GM23248 (cell line): ENCODE measurements around the gene PASD1. TPM values are rescaled to one million over a fixed set of nuclear protein-coding genes. Genes with fewer than 3 reads are reported as not detected.

Experiments used
- DNase-seq: peaks from one replicate; pipeline ENCODE4 v3.0.0-alpha.2; 2015
- H2AFZ ChIP-seq: fragments of 200-600 bp; sonication (generic); 2 replicates; pipeline ENCODE4 v1.6.1; 2016; ENCODE audit warnings: antibody characterized with exemption
- H3F3A ChIP-seq: fragments of 200-600 bp; sonication (generic); 2 replicates; pipeline ENCODE4 v1.6.1; 2016; ENCODE audit warnings: mild to moderate bottlenecking, antibody characterized with exemption, mixed run types; ENCODE audit not compliant: insufficient read depth
- H3K27ac ChIP-seq: fragments of 200-600 bp; sonication (generic); 2 replicates; pipeline ENCODE4 v1.5.1; 2016; ENCODE audit warnings: mild to moderate bottlenecking
- H3K27me3 ChIP-seq: fragments of 200-600 bp; sonication (generic); replicated peaks from 2 replicates; pipeline ENCODE4 v1.6.1; 2016; ENCODE audit warnings: mild to moderate bottlenecking; ENCODE audit not compliant: insufficient read depth
- H3K36me3 ChIP-seq: fragments of 200-600 bp; sonication (generic); 2 replicates; pipeline ENCODE4 v1.6.1; 2016; ENCODE audit warnings: low read depth, mild to moderate bottlenecking
- H3K4me1 ChIP-seq: fragments of 200-600 bp; sonication (generic); 2 replicates; pipeline ENCODE4 v1.6.1; 2016; ENCODE audit warnings: mild to moderate bottlenecking; ENCODE audit not compliant: insufficient read depth
- H3K4me2 ChIP-seq: fragments of 200-600 bp; sonication (generic); one replicate; pipeline ENCODE4 v1.6.1; 2016; ENCODE audit warnings: mild to moderate bottlenecking; ENCODE audit not compliant: unreplicated experiment
- H3K4me3 ChIP-seq: fragments of 200-600 bp; sonication (generic); 2 replicates; pipeline ENCODE4 v1.5.1; 2016; ENCODE audit warnings: mild to moderate bottlenecking
- H3K79me2 ChIP-seq: fragments of 200-600 bp; sonication (generic); 2 replicates; pipeline ENCODE4 v1.6.1; 2016; ENCODE audit warnings: mild to moderate bottlenecking; ENCODE audit not compliant: insufficient read depth
- H3K9ac ChIP-seq: fragments of 200-600 bp; sonication (generic); 2 replicates; pipeline ENCODE4 v1.6.1; 2016; ENCODE audit warnings: mild to moderate bottlenecking
- H3K9me2 ChIP-seq: fragments of 200-600 bp; sonication (generic); 2 replicates; pipeline ENCODE4 v1.6.1; 2016; ENCODE audit warnings: mixed run types, mild to moderate bottlenecking, moderate library complexity; ENCODE audit not compliant: insufficient read depth
- H3K9me3 ChIP-seq: fragments of 200-600 bp; sonication (generic); one replicate; pipeline ENCODE4 v1.6.1; 2017; ENCODE audit warnings: low read depth
- H4K20me1 ChIP-seq: fragments of 200-600 bp; sonication (generic); 2 replicates; pipeline ENCODE4 v1.6.0; 2016; ENCODE audit not compliant: insufficient read depth
- EZH2 ChIP-seq: fragments of 200-600 bp; sonication (generic); IDR thresholded peaks from 2 replicates; pipeline ENCODE4 v1.6.1; 2018; ENCODE audit warnings: antibody characterized with exemption, mild to moderate bottlenecking; ENCODE audit not compliant: insufficient read depth, poor library complexity, severe bottlenecking
- EZH2phosphoT487 ChIP-seq: fragments of 200-600 bp; sonication (generic); IDR thresholded peaks from 2 replicates; pipeline ENCODE4 v1.6.1; 2018; ENCODE audit warnings: antibody characterized with exemption, moderate library complexity, mild to moderate bottlenecking, low read depth; ENCODE audit not compliant: insufficient read depth
- WGBS, 2 experiments: methylation state at CpG; one replicate each; pipeline ENCODE4 v1.1.6; 2015 to 2017; ENCODE audit warnings: low lambda C conversion rate in 2 of 2, low coverage in 1 of 2; ENCODE audit errors: missing lambda C conversion rate in 2 of 2; 5-methylcytosine and 5-hydroxymethylcytosine counted together
- in situ Hi-C: fragments of 300-500 bp; cut with MboI; formaldehyde crosslinking; loops from 2 replicates; pipeline ENCODE4 v1.15.0; 2020
- polyA plus RNA-seq: library from polyadenylated mRNA; unstranded; fragments of >200 nt; fragmentation: Nextera tagmentation; extraction: Ambion mirVana; gene quantifications from 2 replicates; pipeline ENCODE4 v1.2.1, GENCODE V29; 2016
- total RNA-seq: library from RNA; depleted of rRNA; stranded (reverse); fragments of >200 nt; shearing (Covaris generic); gene quantifications from 2 replicates; pipeline ENCODE4 v1.2.3, GENCODE V29; 2014

Gene PASD1
- total and polyA plus RNA-seq, 2 experiments from 2014 or later: not detected

- in situ Hi-C loops: no loop called here
- no peak for TF ChIP-seq EZH2phosphoT487
- TF ChIP-seq EZH2: no peak
- no peaks in the 10 kb centered on the region for H3K79me2 ChIP-seq
- H3K36me3 ChIP-seq: no peaks in the 10 kb centered on the region
- H3K9me2 ChIP-seq: no peaks in the 10 kb centered on the region
- H3K9me3 ChIP-seq: no peaks in the 10 kb centered on the region
- peaks cover 18% of the 10 kb centered on the region for H3K4me1 ChIP-seq
- H3K9ac ChIP-seq: peak overlapping the region; percentile 65
- H3K4me2 ChIP-seq: peak overlapping the region; percentile 83
- H3K27me3 ChIP-seq: no peaks in the 10 kb centered on the region
- H2AFZ ChIP-seq: peak overlapping the region; percentile 71
- WGBS, 2 experiments: 0% methylated on average over 4 of the region's 4 CpGs
- peak overlapping the region; percentile 85 for H3K27ac ChIP-seq
- H4K20me1 ChIP-seq: no peaks in the 10 kb centered on the region
- H3K4me3 ChIP-seq: peak overlapping the region; percentile 65
- DNase-seq: peak; percentile 92
- H3F3A ChIP-seq: 0 out of 2 replicates have a peak, but pooled peaks cover 4% of the 10 kb centered on the region
Observed at GRCh38 chrX:151697522-151697921, 134.0 kb downstream of the PASD1 start.

DNA sequence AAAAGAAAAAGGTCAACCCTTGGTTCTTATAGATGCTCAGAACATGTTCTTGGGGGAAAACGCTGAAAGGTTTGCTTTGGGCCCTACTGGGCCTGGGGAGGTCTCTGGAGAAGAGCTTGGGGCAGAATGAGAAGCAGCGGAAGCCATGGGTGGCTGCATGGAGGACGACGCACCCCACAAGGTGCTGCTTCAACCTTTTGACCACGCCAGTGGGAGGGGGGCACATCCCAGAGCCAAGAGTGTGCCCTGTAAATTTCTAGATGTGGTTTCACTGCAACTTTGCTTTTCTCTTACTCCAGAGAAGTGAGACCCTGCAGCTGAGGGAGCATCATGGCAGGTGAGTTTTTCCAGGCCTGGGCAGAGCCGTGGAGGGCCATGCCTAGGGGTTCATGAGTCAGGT, 135.0 kb downstream of the PASD1 start:
- Histone ChIP-seq H3K79me2 (no peaks in the 10 kb centered on the region), H3K9me3 (no peaks in the 10 kb centered on the region), H3K4me2 (no peak overlapping the region), H3K9ac (no peak overlapping the region), H3K4me1 (peaks cover 24% of the 10 kb centered on the region), H3F3A (0 out of 2 replicates have a peak, but pooled peaks cover 4% of the 10 kb centered on the region), H3K27ac (no peak overlapping the region), H3K4me3 (no peak overlapping the region), H3K9me2 (no peaks in the 10 kb centered on the region), H4K20me1 (no peaks in the 10 kb centered on the region), H2AFZ (no peak overlapping the region), H3K36me3 (no peaks in the 10 kb centered on the region), H3K27me3 (no peaks in the 10 kb centered on the region)
- WGBS, 2 experiments: 79 to 83% methylated on average over 4 to 6 of the region's 6 CpGs
- TF ChIP-seq EZH2phosphoT487: no peak
- TF ChIP-seq EZH2: no peak
- in situ Hi-C loops: no loop called here
- no peak for DNase-seq

- Histone ChIP-seq H4K20me1 (no peaks in the 10 kb centered on the region), H2AFZ (no peak overlapping the region), H3K79me2 (no peaks in the 10 kb centered on the region), H3K9ac (no peak overlapping the region), H3K4me1 (peaks cover 25% of the 10 kb centered on the region), H3K27ac (no peak overlapping the region), H3K4me3 (no peak overlapping the region), H3K9me3 (no peaks in the 10 kb centered on the region), H3K9me2 (no peaks in the 10 kb centered on the region), H3K36me3 (no peaks in the 10 kb centered on the region), H3K27me3 (no peaks in the 10 kb centered on the region), H3F3A (0 out of 2 replicates have a peak, but pooled peaks cover 4% of the 10 kb centered on the region), H3K4me2 (no peak overlapping the region)
- 92 to 95% methylated on average over 7 to 9 of the region's 9 CpGs for WGBS, 2 experiments
- TF ChIP-seq EZH2phosphoT487 (no peak), EZH2 (no peak)
- in situ Hi-C loops: no loop called here
- no peak for DNase-seq
Observed at GRCh38 chrX:151699746-151700145, 136.3 kb downstream of the PASD1 start.

GRCh38 chrX:151700581-151700980, 137.1 kb downstream of the PASD1 start:
- Histone ChIP-seq H3K9me2 (no peaks in the 10 kb centered on the region), H3K27ac (no peak overlapping the region), H2AFZ (no peak overlapping the region), H3K36me3 (no peaks in the 10 kb centered on the region), H3F3A (0 out of 2 replicates have a peak, but pooled peaks cover 4% of the 10 kb centered on the region), H3K9me3 (no peaks in the 10 kb centered on the region), H3K4me3 (no peak overlapping the region), H4K20me1 (no peaks in the 10 kb centered on the region), H3K4me2 (no peak overlapping the region), H3K9ac (no peak overlapping the region), H3K27me3 (no peaks in the 10 kb centered on the region), H3K79me2 (no peaks in the 10 kb centered on the region), H3K4me1 (peaks cover 25% of the 10 kb centered on the region)
- in situ Hi-C loops: no loop called here
- no peak for TF ChIP-seq EZH2
- no peak for TF ChIP-seq EZH2phosphoT487
- no peak for DNase-seq
- 90 to 92% methylated on average over 14 to 15 of the region's 16 CpGs for WGBS, 2 experiments

DNA sequence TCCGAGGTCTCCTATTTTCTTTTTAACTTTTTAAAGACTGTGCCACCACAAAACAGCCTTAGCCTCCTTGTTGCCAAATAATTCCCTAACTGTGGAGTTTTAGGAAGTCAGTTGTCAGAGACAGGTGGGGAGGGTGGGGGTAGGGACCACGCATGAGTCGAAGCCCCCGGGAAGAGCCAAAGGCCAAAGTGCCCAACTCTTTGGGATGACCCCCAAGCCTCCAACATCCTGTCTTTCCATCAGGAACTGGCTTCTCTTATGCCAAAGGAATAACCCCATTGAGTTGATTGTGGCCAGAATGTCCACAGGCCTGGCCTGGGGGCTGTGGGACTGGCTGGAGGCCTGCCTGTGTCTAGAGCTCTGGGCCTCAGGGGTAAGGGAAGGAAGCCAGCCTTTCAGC, 137.6 kb downstream of the PASD1 start:
- 100% methylated on average over 1 to 3 of the region's 4 CpGs for WGBS, 2 experiments
- Histone ChIP-seq H3K9me3 (no peaks in the 10 kb centered on the region), H3K27me3 (no peaks in the 10 kb centered on the region), H3F3A (0 out of 2 replicates have a peak, but pooled peaks cover 4% of the 10 kb centered on the region), H2AFZ (no peak overlapping the region), H3K27ac (no peak overlapping the region), H3K4me2 (no peak overlapping the region), H3K9me2 (no peaks in the 10 kb centered on the region), H3K4me1 (peaks cover 25% of the 10 kb centered on the region), H3K9ac (no peak overlapping the region), H4K20me1 (no peaks in the 10 kb centered on the region), H3K79me2 (no peaks in the 10 kb centered on the region), H3K36me3 (no peaks in the 10 kb centered on the region), H3K4me3 (no peak overlapping the region)
- in situ Hi-C loops: no loop called here
- TF ChIP-seq EZH2 (no peak), EZH2phosphoT487 (no peak)
- no peak for DNase-seq
